ENCODE data around the gene TMPRSS12.
"Not testable (repeated sequence)": the region's sequence is repeated elsewhere in the genome, so short reads cannot be mapped to it uniquely, and the experiment has no call there.

TMPRSS12 gene

GRCh38 chr12:50855679-50856078, 13.0 kb downstream of the TMPRSS12 start:
- not testable (repeated sequence) for FAIRE-seq; DNase-seq (ENCODE audit: low spot score)

DNA sequence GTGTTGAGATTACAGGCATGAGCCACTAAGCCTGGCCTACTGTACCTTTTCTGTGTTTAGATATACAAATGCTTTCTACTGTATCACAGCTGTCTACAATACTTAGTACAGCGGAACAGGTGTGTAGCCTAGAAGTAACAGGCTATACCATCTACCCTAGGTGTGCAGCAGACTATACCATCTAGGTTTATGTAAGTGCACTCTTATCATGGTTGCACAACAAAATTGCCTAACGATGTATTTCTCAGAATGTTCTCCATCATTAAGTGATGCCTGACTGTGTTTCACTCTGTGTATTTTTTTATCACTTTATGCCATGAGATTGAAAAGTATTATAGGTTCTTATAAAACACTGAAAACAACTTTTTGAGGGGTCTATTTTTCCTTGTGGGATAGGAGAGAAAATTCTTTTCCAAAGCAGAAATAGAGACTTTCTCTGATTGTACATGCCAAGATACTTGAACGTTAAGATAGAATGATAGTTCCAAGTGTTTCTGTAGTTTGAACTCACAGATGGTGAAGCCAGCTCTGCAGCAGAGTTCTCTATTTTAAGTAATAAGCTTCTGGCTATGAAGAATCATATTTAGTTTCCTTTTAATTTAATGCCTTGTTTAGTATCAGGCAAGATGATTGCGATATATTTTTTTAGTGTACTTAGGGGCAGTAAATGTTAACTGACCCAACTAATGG, 17.0 kb downstream of the TMPRSS12 start:
- DNase-seq (ENCODE audit: low spot score) (no peak), FAIRE-seq (peak; percentile 46)

DNA sequence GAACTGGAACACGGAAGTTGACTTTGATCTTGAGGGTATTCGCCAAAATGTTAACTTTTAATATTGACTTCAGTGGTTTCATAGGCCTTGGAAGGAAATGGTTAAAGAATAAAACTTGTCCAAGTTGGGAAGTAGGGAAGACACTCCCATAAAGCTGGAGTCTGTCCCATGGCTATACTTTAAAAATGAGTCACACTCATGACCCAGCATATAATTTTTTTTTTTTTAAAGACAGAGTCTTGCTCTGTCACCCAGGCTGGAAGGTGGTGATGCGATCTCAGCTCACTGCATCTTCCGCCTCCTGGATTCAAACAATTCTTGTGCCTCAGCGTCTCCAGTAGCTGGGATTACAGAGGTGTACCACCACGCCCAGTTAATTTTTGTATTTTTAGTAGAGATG, 19.6 kb downstream of the TMPRSS12 start:
- FAIRE-seq (no peak), DNase-seq (ENCODE audit: low spot score) (peak; percentile 61)

DNA sequence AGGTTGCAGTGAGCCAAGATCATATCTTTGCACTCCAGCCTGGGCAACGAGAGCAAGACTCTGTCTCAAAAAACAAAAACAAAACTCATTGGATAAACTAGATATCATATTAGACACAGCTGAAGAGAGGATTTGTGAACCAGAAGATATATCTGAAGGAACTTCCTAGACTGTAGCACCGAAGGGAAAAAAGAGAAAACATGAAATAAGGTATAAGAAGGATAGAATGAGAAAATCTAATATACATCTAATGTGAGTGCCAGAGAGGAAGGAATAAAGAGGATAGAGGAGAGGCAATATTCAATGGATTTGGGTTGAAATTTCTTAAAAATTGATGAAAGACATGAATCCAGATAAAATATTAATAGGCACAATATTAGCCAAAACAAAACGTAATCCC, 22.5 kb downstream of the TMPRSS12 start:
- FAIRE-seq (no peak), DNase-seq (ENCODE audit: low spot score) (no peak)

DNA sequence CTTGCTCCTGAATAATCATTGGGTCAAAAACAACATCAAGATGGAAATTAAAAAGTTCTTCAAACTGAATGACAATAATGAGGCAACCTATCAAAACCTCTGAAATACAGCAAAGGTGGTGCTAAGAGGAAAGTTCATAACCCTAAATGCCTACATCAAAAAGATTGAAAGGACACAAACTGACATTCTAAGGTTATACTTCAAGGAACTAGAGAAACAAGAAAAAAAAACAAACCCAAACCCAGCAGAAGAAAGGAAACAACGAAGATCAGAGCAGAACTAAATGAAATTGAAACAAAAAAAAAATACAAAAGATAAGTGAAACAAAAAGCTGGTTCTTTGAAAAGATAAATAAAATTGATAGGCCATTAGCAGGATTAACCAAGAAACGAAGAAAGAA, 26.2 kb downstream of the TMPRSS12 start:
- not testable (repeated sequence) for FAIRE-seq; DNase-seq (ENCODE audit: low spot score)

DNA sequence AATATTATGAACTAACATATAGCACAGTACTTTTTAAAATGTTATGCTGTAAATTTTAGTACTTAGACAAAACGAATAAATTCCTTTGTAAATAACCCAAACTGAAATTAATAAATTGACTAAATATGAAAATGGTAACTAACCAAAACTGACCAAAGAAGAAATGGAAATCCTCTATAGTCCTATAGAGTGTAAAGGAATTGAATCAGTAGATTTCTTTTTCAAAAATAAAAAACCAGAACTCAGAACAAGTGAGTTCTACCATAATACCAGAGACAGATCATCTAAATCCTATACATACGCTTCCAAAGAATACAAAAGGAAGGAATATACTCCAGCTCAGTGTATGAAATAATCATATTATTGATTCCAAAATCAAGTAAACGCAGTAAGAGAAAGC, 39.8 kb downstream of the TMPRSS12 start:
- DNase-seq (ENCODE audit: low spot score) (no peak), FAIRE-seq (no peak)

- FAIRE-seq = no peak
Measured at GRCh38 chr12:50887191-50887590, 44.5 kb downstream of the TMPRSS12 start.

GRCh38 chr12:50888666-50889065, 45.9 kb downstream of the TMPRSS12 start:
- no peak for FAIRE-seq
- no peak for DNase-seq (ENCODE audit: low spot score)

More at GRCh38 chr12:50887191-50887590, 44.5 kb downstream of the TMPRSS12 start:
- DNase-seq (ENCODE audit: low spot score) = no peak

GRCh38 chr12:50894241-50894640, 51.5 kb downstream of the TMPRSS12 start:
- no peak for FAIRE-seq
- no peak for DNase-seq (ENCODE audit: low spot score)

GRCh38 chr12:50901685-50902113, 59.0 kb downstream of the TMPRSS12 start:
- no peak for DNase-seq (ENCODE audit: low spot score)
- FAIRE-seq = no peak

- not testable (repeated sequence) for FAIRE-seq; DNase-seq (ENCODE audit: low spot score)
Measured at GRCh38 chr12:50908479-50908878, 65.8 kb downstream of the TMPRSS12 start.

DNA sequence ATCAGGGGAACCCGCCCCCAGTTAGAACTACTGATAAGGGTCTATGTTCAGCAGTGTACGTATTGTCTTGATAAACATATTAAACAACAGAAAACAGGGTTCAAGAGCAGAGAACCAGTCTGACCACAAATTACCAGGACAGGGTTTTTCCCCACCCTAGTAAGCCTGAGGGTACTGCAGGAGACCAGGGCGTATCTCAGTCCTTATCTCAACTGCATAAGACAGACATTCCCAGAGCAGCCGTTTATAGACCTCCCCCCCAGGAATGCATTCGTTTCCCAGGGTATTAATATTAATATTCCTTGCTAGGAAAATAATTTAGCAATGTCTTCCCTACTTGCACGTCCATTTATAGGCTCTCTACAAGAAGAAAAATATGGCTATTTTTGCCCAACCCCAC, 69.6 kb downstream of the TMPRSS12 start:
- FAIRE-seq = not testable (repeated sequence)

DNA sequence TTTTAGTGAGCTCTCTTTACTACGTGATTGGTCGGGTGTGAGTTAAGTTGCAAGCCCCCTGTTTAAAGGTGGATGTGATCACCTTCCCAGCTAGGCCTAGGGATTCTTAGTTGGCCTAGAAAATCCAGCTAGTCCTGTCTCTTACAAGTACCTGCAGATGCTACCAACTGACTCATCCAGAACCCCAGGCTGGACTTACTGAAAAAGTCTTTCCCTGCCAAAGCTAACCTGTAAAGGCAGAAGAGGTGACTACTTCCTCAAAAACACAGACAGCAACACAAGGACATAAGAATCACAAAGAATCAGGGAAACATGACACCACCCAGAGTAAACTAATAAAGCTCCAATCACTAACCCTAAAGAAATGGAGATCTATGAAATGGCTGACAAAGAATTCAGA, 70.5 kb downstream of the TMPRSS12 start:
- DNase-seq (ENCODE audit: low spot score) = no peak

More for the DNA sequence above, 69.6 kb downstream of the TMPRSS12 start:
- DNase-seq (ENCODE audit: low spot score) = not testable (repeated sequence)

DNA sequence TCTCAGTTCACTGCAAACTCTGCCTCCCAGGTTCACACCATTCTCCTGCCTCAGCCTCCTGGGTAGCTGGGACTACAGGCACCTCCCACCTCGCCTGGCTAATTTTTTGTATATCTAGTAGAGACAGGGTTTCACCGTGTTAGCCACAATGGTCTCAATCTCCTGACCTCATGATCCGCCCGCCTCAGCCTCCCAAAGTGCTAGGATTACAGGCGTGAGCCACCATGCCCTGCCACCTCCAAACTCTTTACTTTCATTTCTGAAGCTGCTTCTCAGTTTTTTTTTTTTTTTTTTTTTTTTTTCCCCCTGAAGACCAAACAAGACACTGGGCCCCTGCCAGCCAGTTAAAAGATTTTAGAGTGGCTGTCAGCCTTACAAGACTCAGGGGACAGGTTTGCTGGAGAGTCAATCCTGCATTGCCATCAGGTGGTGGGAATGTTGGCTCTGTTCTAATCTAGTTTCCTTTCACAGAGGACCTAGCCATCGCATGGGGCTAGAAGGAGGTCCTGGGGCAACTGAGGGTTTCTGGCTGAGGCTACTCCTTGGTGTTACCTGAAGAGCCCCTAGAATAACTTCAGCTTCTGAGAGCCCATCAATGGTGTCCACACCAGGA, 72.3 kb downstream of the TMPRSS12 start:
- FAIRE-seq (no peak), DNase-seq (ENCODE audit: low spot score) (no peak)

More for the DNA sequence above, 70.5 kb downstream of the TMPRSS12 start:
- no peak for FAIRE-seq

GRCh38 chr12:50916292-50916691, 73.6 kb downstream of the TMPRSS12 start:
- DNase-seq (ENCODE audit: low spot score) (no peak), FAIRE-seq (no peak)

DNA sequence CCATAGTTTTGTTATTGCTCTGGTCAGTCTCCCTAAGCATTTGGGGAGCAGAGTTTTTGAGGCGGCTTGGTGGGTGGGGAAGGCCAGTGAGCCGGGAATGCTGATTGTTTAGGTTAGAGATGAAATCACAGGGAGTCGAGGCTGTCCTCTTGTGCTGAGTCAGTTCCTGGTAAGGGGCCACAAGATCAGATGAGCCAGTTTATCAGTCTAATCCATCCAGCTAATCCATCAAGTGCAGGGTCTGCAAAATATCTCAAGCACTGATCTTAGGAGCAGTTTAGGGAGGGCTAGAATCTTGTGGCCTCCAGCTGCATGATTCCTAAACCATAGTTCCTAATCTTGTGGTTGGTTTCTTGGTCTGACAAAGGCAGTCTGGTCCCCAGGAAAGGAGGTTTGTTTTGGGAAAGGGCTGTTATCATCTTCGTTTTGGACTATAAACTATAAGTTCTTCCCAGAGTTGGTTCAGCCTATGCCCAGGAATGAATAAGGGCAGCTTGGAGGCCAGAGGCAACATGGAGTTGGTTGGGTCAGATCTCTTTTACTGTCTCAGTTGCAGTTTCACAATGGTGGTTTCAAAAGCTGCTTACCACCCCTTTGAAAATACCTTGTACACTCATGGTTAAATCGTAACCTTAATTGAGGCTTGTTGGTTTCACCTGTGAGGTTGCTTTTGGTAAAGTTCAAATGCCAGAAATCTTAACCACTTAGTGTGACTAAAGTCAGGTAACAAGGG, 76.0 kb downstream of the TMPRSS12 start:
- FAIRE-seq (no peak), DNase-seq (ENCODE audit: low spot score) (no peak)

DNA sequence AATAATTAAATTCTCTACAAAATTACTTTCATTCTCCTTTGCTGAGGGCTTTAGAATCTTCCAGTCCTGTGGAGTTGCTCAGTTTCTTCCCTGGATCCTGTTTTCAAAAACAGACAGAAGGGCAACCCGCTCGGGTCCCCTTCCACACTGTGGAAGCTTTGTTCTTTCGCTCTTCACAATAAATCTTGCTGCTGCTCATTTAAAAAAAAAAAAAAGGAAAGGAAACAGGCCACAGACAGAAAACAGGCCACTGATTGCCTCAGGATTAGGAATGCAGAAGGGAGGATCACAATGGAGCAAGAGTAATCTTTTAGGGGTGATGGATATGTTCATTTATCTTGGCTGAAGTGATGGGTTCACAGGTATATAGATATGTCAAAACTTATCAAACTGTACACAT, 80.1 kb downstream of the TMPRSS12 start:
- FAIRE-seq (no peak), DNase-seq (ENCODE audit: low spot score) (no peak)

GRCh38 chr12:50923361-50924130, 80.8 kb downstream of the TMPRSS12 start:
- FAIRE-seq (no peak), DNase-seq (ENCODE audit: low spot score) (no peak)

DNA sequence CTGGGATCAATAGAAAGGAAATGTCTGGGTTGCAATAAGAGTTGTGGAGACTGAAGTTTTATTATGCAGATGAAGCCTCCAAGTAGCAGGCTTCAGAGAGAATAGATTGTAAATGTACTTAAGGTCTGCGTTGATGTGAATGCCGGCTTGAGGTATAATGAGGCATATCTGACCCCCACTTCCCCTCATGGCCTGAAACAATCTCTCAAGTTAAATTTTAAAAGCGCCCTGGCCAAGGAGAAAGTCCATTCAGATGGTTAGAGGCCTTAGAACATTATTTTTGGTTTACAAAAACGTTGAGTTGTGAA, 81.4 kb downstream of the TMPRSS12 start:
- FAIRE-seq (no peak), DNase-seq (ENCODE audit: low spot score) (no peak)

DNA sequence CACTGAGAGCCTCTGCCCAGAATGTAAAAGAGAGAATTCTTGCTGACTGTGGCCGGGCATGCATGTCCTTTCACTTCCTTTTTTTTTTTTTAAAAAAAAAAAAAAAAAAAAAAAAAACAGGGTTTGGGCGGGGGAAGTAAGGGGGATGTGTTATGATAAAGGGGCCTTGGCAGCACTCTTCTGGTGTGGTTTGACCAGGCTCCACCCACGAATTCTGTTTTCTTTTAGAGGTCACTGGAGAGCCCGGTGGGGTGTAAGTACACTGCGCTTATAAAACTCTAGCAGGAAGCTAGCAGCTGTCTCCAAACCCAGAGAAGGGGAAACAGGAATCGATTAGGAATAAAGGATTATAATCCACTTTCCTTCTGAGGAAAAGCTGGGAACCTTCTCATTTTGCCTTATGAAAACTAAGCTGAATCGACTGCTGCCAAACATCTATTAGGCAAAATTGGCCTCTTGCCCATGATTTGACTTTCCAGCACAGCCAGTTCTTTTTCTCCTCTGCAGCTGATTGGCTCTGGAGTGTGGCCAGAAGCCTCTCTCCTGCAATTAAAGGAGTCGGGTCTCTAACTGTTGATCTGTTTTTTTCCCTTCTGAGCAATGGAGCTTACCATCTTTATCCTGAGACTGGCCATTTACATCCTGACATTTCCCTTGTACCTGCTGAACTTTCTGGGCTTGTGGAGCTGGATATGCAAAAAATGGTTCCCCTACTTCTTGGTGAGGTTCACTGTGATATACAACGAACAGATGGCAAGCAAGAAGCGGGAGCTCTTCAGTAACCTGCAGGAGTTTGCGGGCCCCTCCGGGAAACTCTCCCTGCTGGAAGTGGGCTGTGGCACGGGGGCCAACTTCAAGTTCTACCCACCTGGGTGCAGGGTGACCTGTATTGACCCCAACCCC, 82.0 kb downstream of the TMPRSS12 start:
- FAIRE-seq (no peak), DNase-seq (ENCODE audit: low spot score) (peak; percentile 52)

DNA sequence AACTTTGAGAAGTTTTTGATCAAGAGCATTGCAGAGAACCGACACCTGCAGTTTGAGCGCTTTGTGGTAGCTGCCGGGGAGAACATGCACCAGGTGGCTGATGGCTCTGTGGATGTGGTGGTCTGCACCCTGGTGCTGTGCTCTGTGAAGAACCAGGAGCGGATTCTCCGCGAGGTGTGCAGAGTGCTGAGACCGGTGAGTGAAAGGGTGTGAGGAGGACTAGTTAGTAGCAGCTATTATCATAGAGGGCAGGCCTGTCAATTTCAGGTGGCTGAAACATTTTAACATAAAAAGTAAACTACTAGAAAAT, 82.6 kb downstream of the TMPRSS12 start:
- DNase-seq (ENCODE audit: low spot score) = no peak
- no peak for FAIRE-seq
